GM21360 (cell line): ENCODE measurements around the gene CACNA1D.

Source experiments
- ATAC-seq: cut with Tn5 transposase; IDR thresholded peaks from one replicate; pipeline ENCODE4 v1.9.1; 2021; ENCODE audit warnings: mild to moderate bottlenecking, moderate library complexity; ENCODE audit not compliant: unreplicated experiment

The CACNA1D gene

GRCh38 chr3:53818221-53819162, 324.1 kb downstream of the CACNA1D start:
- ATAC-seq, result no peak

GRCh38 chr3:53819163-53819868, 324.9 kb downstream of the CACNA1D start:
- no peak for ATAC-seq

- no peak for ATAC-seq
These were observed 325.7 kb downstream of the CACNA1D start for GRCh38 chr3:53820084-53820483.

- no peak for ATAC-seq
These were observed 326.6 kb downstream of the CACNA1D start for GRCh38 chr3:53820756-53821580.

GRCh38 chr3:53821631-53822121, 327.3 kb downstream of the CACNA1D start:
- ATAC-seq, result no peak

GRCh38 chr3:53822331-53822741, 327.9 kb downstream of the CACNA1D start:
- ATAC-seq, result no peak

- no peak for ATAC-seq
These were observed 328.9 kb downstream of the CACNA1D start for GRCh38 chr3:53823026-53823955.

- ATAC-seq, result no peak
These were observed 329.7 kb downstream of the CACNA1D start for GRCh38 chr3:53823956-53824657.

GRCh38 chr3:53824795-53825194, 330.4 kb downstream of the CACNA1D start:
- ATAC-seq, result no peak

- ATAC-seq, result no peak
These were observed 331.6 kb downstream of the CACNA1D start for GRCh38 chr3:53826048-53826447.

GRCh38 chr3:53828581-53828980, 334.2 kb downstream of the CACNA1D start:
- ATAC-seq, result no peak

- no peak for ATAC-seq
These were observed 335.2 kb downstream of the CACNA1D start for GRCh38 chr3:53829605-53830004.

- no peak for ATAC-seq
These were observed 336.5 kb downstream of the CACNA1D start for GRCh38 chr3:53830944-53831343.

GRCh38 chr3:53833053-53833645, 338.7 kb downstream of the CACNA1D start:
- ATAC-seq, result no peak

- ATAC-seq, result no peak
These were observed 339.3 kb downstream of the CACNA1D start for GRCh38 chr3:53833700-53834099.

- no peak for ATAC-seq
These were observed 340.2 kb downstream of the CACNA1D start for GRCh38 chr3:53834429-53835095.

GRCh38 chr3:53835257-53835656, 340.8 kb downstream of the CACNA1D start:
- no peak for ATAC-seq
